Epithelial cell of proximal tubule (primary cell): ENCODE results near the gene SPTBN5. TPM values are rescaled to one million over a fixed set of nuclear protein-coding genes. Genes with fewer than 3 reads are reported as not detected.
A peak's percentile ranks its signal among the peaks of the same experiment; 100 is the strongest.

Source experiments
- DNase-seq: peaks from one replicate; pipeline ENCODE4 v3.0.0-alpha.2; 2011; ENCODE audit warnings: low read depth
- H3K4me3 ChIP-seq: 2 replicates; pipeline ENCODE4 v1.5.1; 2011; ENCODE audit warnings: low read depth, mild to moderate bottlenecking, low read length
- total RNA-seq: library from RNA; depleted of rRNA; stranded (reverse); fragments of >200 nt; gene quantifications from 2 replicates; pipeline ENCODE4 v1.2.3, GENCODE V29; 2015
- TF ChIP-seq, protein P1 (sequence below): conservative IDR thresholded peaks from 2 replicates; pipeline ENCODE4 v1.5.1; 2012; ENCODE audit warnings: low read depth, mild to moderate bottlenecking, low read length

The SPTBN5 gene
- total RNA-seq, 1 donor from 2014 or later: 0.63 TPM

DNA sequence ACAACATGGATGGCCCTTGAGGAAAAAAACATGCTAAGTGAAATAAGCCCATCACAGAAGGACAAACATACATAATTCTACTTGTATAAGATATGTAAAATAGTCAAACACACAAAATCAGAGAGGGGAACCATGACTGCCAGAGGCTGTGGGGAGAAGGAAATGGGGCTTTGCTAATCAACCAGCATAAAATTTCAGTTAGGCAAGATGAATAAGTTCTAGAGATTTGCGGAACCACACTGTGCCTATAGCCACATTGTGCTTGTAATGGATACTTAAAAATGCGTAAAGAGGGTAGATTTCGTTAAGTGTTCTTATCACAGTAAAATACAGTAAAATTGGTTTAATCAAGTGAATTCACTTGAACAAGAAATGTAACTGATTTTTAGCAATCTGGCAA lies 33.7 kb upstream of the SPTBN5 start:
- DNase-seq: no peak
- TF ChIP-seq, protein P1, sequence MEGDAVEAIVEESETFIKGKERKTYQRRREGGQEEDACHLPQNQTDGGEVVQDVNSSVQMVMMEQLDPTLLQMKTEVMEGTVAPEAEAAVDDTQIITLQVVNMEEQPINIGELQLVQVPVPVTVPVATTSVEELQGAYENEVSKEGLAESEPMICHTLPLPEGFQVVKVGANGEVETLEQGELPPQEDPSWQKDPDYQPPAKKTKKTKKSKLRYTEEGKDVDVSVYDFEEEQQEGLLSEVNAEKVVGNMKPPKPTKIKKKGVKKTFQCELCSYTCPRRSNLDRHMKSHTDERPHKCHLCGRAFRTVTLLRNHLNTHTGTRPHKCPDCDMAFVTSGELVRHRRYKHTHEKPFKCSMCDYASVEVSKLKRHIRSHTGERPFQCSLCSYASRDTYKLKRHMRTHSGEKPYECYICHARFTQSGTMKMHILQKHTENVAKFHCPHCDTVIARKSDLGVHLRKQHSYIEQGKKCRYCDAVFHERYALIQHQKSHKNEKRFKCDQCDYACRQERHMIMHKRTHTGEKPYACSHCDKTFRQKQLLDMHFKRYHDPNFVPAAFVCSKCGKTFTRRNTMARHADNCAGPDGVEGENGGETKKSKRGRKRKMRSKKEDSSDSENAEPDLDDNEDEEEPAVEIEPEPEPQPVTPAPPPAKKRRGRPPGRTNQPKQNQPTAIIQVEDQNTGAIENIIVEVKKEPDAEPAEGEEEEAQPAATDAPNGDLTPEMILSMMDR: no peak
- no peak overlapping the region for H3K4me3 ChIP-seq

DNA sequence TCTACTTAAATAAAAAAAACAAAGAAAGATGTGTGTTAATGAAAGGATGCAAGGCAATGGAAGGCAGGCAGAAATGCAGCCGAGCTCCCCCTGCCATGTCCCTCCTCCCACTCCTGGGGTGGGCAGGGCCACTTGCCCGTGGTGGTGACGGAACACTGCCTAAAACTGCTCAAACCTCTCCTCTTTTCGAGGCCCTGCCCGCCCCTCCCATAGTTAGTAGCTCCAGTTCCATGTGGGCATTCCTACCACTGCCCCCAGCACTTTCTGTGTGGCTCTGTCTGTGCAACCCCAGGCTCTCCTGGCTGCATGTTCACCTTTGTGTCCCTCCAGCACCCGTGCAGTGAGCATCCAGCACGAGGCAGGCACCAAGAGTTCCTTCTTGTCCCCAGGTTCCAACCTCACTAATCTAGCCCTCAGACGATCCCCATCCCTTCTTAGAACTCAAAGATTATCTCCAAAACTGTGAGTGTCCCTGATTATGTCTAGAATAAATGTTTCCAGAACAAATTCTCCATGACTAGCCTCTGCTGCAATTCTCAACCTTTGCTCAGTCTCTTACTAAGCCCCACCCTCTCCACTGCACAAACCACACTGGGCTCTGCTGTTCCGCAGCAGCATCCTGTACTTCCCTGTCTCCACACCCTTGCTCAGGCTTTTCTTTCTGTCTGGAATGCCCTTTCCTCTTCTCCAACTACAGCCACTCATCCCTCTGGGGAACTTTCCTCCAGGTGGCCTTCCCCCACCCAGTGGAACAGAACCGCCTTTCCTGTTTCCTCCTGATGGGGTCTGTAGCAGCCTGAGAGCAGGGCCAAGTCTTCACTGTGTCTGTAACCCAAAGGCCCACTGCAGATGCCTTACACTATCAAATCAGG lies 32.6 kb upstream of the SPTBN5 start:
- no peak for DNase-seq
- TF ChIP-seq, protein P1: peak; percentile 17
- no peak overlapping the region for H3K4me3 ChIP-seq

DNA sequence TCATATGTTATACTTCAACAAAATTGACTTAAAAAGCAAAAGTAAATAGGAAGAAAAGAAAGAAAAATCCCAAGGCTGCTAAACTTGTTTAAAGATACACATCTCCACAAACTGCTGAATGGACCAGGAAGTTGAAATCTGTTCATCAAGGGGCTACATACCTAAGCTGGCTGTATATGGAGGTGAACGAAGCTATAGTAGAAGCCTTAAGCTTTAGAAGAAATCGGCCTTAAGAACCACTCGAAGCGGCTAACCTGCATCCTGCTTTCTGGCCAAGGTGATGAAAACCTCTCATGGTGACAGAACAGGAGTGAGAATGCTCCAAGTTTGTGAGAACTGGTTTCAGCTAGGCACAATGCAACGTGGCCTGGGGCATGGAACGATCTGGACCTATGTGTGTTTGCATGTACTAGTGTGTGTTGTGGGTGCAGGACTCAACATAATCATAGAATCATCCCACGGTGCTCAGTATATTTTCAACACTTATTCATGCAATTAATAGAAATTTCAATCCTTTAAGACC lies 31.3 kb upstream of the SPTBN5 start:
- H3K4me3 ChIP-seq: no peak overlapping the region
- TF ChIP-seq, protein P1: no peak
- DNase-seq: no peak

DNA sequence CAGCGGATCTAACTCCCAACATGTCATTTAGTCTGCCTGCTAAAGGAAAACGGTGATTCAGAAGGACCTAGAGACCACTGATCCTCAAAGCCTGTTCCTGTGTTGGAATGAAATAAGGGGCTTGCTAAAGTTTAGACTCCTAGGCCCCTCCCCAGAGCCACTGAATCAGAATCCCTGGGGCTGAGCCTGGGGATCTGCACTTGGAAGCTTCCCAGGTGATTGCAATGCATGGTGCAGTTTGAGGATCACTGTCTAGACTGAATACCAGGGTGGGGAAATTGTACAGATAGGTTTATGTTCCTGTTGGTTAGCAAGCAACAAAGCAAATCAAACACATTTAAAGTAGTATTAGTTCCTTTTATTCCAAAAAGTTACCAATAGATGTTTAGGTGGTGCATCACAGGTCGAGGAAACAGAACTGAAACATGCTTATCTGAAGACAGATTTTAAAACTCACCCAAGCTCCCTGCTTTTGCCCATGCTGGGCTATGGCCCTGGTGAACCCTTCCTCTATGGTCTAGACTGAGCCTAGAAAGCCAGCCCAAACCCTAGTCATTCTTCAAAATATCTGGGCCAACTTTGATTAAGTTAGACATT lies 29.6 kb upstream of the SPTBN5 start:
- TF ChIP-seq, protein P1: no peak
- H3K4me3 ChIP-seq: no peak overlapping the region
- no peak for DNase-seq

DNA sequence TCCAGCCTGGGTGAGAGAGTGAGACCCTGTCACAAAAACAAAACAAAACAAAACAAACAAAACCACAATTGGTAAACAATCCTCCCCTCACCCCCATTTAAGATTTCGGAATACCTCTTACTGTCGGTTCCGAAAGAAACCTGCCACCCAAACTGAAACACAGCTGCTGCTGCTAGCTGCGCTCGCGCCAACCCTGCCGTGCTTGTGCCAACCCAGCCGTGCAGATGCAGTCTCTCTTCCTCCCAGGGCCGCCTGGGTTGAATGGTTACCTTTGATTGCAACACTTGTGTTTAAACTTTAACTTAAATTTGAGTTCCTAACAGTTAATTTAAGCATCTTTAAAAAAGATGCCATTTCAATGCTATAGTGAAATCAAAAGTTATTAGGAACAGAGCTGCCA lies 28.5 kb upstream of the SPTBN5 start:
- peak; percentile 44 for DNase-seq
- H3K4me3 ChIP-seq: no peak overlapping the region
- TF ChIP-seq, protein P1: no peak

DNA sequence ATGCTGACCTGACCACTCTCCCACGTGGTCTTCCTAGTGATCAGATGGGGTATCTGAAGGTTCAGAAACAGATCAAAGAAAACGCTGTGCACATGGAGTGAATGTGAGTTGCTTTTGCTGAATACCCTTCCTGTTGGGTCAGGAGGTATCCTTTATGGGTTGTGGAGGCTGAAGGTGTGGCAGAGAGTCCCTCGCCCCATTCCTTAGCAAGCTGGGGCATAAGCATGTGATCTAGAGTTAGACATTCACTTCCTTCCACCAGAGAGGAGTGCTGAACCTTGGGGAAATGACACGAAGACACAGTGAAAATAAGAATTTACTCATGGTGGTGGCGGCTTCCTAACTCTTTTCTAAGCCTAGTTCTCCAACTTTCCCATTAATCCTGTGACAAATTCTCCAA lies 27.8 kb upstream of the SPTBN5 start:
- TF ChIP-seq, protein P1: no peak
- H3K4me3 ChIP-seq: no peak overlapping the region
- no peak for DNase-seq

DNA sequence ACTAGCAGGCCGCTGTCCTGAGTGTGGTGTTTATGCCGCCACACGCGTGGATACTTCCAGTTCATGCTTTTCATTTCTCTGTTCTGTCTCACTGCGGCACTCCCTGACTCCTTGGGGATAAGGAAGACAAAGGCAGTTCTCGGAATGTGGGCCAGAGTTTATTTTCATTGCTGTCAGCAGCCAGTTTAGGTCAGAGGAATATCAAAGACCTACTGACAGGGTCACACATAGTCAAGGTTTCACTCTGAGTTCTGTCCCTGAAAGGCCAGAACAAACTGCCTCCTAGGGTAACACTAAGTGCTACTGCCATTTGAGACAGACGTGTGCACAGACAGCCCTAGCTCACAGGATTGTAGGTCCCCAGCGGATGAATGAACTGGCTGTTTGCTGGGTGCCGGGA lies 27.3 kb upstream of the SPTBN5 start:
- no peak overlapping the region for H3K4me3 ChIP-seq
- TF ChIP-seq, protein P1: no peak
- DNase-seq: no peak
